Transverse colon (tissue), 4 donors: Measurements from ENCODE around the gene TMEM63B.

ENCODE experiments used
- CTCF ChIP-seq, 5 experiments: fragments of 200-600 bp in 3 of 5; fragments of 450-650 bp in 2 of 5; sonication (generic) in 3 of 5; IDR thresholded peaks; 1 replicate in 2 of 5; 2 replicates in 3 of 5; pipeline ENCODE4 v1.5.1; 2016 to 2017; ENCODE audit warnings: antibody characterized with exemption in 5 of 5, inconsistent platforms in 3 of 5, mild to moderate bottlenecking in 2 of 5, moderate library complexity in 1 of 5
- EP300 ChIP-seq: sonication (generic); formaldehyde crosslinking; IDR thresholded peaks from one replicate; pipeline ENCODE4 v1.6.1; 2017; ENCODE audit warnings: antibody characterized with exemption, low read depth
- POLR2AphosphoS5 ChIP-seq, 3 donors: sonication (generic); formaldehyde crosslinking; IDR thresholded peaks; one replicate each; pipeline ENCODE4 v1.6.1; 2016; ENCODE audit warnings: antibody characterized with exemption in 3 of 3

- TF ChIP-seq CTCF (IDR thresholded peaks at IDR 0.05) (no peak), EP300 (no peak), POLR2AphosphoS5 (IDR thresholded peaks at IDR 0.05) (no peak)
These were observed 31.4 kb downstream of the TMEM63B start, which contains the start of gene CAPN11 for GRCh38 chr6:44158770-44159228.
